HG02938 (cell line): Measurements from ENCODE around the gene MYO18A.

Experiments used
- ATAC-seq: cut with Tn5 transposase; IDR thresholded peaks from one replicate; pipeline ENCODE4 v1.9.1; 2021; ENCODE audit warnings: mild to moderate bottlenecking, moderate library complexity; ENCODE audit not compliant: unreplicated experiment

Gene MYO18A

GRCh38 chr17:29129731-29130130, 50.5 kb downstream of the MYO18A start:
- ATAC-seq, result no peak

- ATAC-seq, result no peak
Observed at GRCh38 chr17:29127840-29128239, 52.4 kb downstream of the MYO18A start.

GRCh38 chr17:29126268-29126930, 53.8 kb downstream of the MYO18A start:
- no peak for ATAC-seq

- ATAC-seq, result no peak
Observed at GRCh38 chr17:29125651-29126050, 54.5 kb downstream of the MYO18A start.

GRCh38 chr17:29124925-29125273, 55.3 kb downstream of the MYO18A start:
- no peak for ATAC-seq

GRCh38 chr17:29124135-29124924, 55.9 kb downstream of the MYO18A start:
- ATAC-seq, result no peak

GRCh38 chr17:29123111-29123510, 57.1 kb downstream of the MYO18A start:
- no peak for ATAC-seq

GRCh38 chr17:29121442-29121841, 58.8 kb downstream of the MYO18A start:
- ATAC-seq, result no peak

GRCh38 chr17:29120433-29120832, 59.8 kb downstream of the MYO18A start:
- no peak for ATAC-seq

- ATAC-seq, result no peak
Observed at GRCh38 chr17:29119265-29119664, 60.9 kb downstream of the MYO18A start.

- ATAC-seq, result no peak
Observed at GRCh38 chr17:29116804-29117753, 63.1 kb downstream of the MYO18A start.

- no peak for ATAC-seq
Observed at GRCh38 chr17:29115961-29116803, 64.0 kb downstream of the MYO18A start.

GRCh38 chr17:29115435-29115834, 64.8 kb downstream of the MYO18A start:
- ATAC-seq, result no peak

- ATAC-seq, result no peak
Observed at GRCh38 chr17:29114141-29114540, 66.1 kb downstream of the MYO18A start.

- ATAC-seq, result no peak
Observed at GRCh38 chr17:29113334-29113733, 66.9 kb downstream of the MYO18A start.

GRCh38 chr17:29112771-29113295, 67.4 kb downstream of the MYO18A start:
- no peak for ATAC-seq

- ATAC-seq, result no peak
Observed at GRCh38 chr17:29111816-29112499, 68.2 kb downstream of the MYO18A start.

GRCh38 chr17:29110372-29110757, 69.8 kb downstream of the MYO18A start:
- no peak for ATAC-seq

- ATAC-seq, result no peak
Observed at GRCh38 chr17:29109477-29110371, 70.5 kb downstream of the MYO18A start.
